GM12872 (cell line): Measurements from ENCODE around the gene GBX2.

ENCODE experiments used
- TF ChIP-seq, protein P1 (sequence below): IDR thresholded peaks from 3 replicates; pipeline ENCODE4 v1.5.1; 2011; ENCODE audit warnings: low read depth, mild to moderate bottlenecking, low read length, moderate library complexity; ENCODE audit not compliant: insufficient read depth

The GBX2 gene

DNA sequence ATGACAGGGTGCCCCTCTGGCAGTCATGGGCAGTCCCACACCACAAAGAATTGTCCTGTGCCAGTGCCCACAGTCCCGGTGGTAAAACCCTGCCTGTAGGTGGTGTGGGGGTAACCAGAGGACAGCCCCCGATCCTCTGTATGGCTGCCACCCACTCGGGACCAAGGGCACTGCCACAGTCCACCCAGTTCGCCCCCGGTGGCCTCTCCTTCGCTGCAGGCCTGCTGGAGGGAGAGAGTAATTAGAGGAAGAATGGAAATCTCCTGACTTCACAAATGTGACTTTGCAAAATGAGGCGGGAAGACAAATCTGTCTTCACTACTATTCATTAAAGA, 11.4 kb downstream of the GBX2 start:
- TF ChIP-seq, protein P1, sequence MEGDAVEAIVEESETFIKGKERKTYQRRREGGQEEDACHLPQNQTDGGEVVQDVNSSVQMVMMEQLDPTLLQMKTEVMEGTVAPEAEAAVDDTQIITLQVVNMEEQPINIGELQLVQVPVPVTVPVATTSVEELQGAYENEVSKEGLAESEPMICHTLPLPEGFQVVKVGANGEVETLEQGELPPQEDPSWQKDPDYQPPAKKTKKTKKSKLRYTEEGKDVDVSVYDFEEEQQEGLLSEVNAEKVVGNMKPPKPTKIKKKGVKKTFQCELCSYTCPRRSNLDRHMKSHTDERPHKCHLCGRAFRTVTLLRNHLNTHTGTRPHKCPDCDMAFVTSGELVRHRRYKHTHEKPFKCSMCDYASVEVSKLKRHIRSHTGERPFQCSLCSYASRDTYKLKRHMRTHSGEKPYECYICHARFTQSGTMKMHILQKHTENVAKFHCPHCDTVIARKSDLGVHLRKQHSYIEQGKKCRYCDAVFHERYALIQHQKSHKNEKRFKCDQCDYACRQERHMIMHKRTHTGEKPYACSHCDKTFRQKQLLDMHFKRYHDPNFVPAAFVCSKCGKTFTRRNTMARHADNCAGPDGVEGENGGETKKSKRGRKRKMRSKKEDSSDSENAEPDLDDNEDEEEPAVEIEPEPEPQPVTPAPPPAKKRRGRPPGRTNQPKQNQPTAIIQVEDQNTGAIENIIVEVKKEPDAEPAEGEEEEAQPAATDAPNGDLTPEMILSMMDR: no peak

DNA sequence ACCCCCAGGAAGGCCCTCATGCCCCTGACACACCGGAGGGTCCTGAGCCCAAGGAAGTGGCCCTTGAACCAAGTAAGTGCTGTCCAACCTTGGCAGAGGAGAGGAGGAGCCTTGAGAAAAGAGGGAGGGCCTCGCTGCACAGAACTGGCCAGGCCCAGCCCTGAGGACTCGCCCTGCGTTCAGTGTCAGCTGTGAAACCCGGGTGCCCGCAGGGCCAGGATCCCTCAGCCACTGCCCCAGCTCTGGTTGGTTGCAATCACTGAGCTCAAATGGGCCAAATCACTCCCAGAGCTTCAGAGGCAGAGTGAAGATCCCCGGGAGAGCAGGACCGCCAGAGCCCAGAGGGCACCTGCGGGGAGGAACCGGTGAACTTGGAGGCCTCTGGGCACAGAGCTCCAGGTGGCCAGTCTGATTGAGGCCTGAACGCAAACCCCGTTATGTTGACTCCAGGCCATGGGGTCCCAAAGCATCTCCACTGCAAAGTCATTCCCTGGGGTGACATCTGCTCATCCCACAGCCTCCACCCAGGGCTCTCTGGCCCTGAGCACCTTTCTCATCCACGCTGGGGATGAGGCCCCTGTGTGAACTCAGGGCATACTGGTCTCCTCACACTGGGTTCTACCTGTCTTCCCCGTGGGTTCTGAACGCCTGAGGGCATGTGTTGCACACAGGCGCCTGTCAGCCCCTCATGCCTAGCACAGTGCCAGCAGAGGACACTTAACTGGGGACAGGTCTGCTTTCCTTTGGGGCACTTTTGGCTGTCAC, 11.9 kb downstream of the GBX2 start:
- TF ChIP-seq, protein P1: no peak

DNA sequence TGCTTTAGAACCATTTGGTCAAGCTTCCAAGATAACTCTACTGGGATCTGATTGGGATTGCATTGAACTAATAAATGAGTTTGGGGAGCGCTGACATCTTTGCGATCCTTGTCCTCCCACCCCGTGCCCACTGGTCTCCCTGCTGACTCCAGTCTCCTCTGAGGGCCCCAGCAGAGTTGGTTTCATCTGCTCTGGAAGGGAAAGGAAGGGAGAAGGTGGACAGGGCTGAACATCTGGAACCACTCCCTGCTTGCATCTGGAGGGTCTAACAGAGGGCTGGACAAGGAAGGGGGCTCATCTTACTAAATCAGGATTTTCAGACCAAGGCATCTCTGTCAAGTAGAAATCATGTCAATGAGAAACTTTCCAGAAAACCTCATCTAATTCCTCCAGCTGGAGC, 12.8 kb downstream of the GBX2 start:
- TF ChIP-seq, protein P1: no peak

DNA sequence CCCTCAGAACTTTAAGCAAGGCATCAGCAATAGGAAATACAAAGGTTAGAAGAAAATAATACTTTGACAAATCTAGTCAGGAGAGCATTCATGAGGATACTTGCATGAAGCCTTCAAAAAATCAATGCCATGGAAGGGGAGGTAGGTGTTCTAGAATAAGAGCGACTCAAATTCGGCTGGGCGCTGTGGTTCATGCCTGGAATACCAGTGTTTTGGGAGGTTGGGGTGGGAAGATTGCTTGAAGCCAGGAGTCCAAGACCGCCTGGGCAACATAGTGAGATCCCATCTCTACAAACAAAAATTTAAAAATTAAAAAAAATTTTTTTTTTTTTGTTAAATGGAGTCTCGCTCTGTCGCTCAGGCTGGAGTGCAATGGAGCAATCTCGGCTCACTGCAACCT, 21.8 kb downstream of the GBX2 start:
- TF ChIP-seq, protein P1: no peak

DNA sequence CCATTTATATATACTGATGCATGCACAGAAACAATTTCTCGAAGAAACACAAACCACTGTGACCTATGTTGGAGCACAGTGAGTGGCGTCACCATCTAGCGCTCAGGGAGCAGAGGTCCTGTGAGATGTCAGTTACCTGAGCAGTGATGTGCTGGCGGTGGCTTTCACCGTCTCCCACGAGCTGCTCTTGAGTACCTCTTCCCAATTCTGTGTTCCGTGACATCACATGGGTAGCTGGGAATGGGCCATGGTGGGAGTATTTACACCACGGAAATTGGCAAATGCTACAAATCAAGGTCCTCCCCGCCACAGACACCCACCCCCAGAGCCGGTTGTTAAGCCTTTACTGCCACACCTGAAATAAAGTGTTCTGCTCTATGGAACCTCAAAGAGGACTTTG, 24.4 kb downstream of the GBX2 start:
- TF ChIP-seq, protein P1: no peak

DNA sequence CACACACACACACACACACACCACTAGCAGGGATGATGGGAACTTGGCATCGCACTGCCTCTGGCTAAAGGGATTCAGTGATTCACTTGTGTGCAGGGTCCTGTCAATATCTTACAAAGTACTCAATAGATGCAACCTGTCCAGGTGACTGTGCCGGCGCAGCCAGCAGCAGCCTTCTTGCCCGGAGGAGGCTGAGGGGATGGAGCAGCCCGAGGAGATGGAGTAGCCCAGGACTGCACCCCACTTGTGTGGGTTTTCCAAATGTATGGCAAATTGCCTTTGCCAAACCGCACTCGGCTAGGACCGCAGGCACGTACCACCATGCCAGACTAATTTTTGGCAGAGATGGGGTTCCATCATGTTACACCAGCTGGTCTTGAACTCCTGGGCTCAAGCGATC, 31.1 kb downstream of the GBX2 start:
- TF ChIP-seq, protein P1: no peak

DNA sequence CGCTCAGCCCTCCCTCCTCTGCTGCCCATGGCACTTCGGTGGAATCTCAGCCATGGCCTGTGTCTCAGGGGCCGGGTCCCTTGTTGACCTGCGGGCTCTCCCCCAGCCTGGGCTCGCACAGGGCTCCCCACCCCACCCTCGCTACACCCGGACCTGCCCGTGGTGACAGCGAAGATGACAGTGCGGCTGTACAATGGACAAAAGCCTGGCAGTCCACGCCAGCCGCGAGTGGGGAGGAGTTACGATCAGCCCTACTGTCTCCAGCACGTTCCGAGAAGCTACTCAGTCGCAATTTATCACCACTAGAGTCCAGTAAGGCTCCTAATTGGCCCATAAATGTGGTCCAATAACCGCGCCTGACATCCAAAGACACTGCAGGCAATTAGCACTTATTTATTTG, 31.6 kb downstream of the GBX2 start:
- TF ChIP-seq, protein P1: no peak
